ENCODE results near the gene DHH. TPM values are rescaled to one million over a fixed set of nuclear protein-coding genes. Genes with fewer than 3 reads are reported as not detected.

Gene DHH
- polyA plus RNA-seq, 2 of the 4 experiments (the other 2 are of a cell fraction): not detected

DNA sequence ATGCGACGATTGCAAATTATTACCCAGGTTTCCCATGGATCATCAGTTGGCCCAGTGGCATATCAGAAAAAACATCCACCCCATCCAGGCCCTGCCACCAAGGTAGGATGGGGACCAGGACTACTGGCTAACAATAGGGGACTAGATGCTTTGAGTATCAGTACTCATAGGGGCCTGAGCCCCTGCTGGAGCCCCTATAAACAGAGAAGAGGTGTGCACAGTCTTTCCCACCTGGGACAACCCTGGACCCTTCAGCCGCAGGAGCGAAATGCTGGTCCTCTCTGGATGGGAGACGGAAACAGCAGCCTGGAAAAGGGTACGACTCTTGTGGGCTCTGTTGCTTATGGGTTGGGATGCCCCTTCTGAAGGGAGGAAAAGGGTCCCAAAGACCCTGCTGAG lies 5.7 kb downstream of the DHH start:
- ChIA-PET CTCF (interaction anchor here (0.7 to 6.9 kb wide), 38 partner anchors 10 to 201 kb away, joined by 3 to 172 read pairs (median 5); partner anchors contain the start of genes DDN, LMBR1L, RHEBL1 and TUBA1B), POLR2A (interaction anchor here (1.3 to 2.6 kb wide), 3 partner anchors 19 to 146 kb away, joined by 5 to 26 read pairs (median 6); partner anchors contain the start of genes RHEBL1 and TUBA1B)
- no peak for TF ChIP-seq CHD4 (IDR thresholded peaks at IDR 0.05; ENCODE audit: borderline replicate concordance)
- TF ChIP-seq POLR2A (IDR thresholded peaks at IDR 0.05; ENCODE audit: low read length): no peak
- TF ChIP-seq NFE2L2 (conservative IDR thresholded peaks at IDR 0.05; ENCODE audit: low read length): no peak
- TF ChIP-seq HDAC2 (IDR thresholded peaks at IDR 0.05): no peak
- TF ChIP-seq ZC3H11A (IDR thresholded peaks at IDR 0.05): no peak
- TF ChIP-seq, protein P1, sequence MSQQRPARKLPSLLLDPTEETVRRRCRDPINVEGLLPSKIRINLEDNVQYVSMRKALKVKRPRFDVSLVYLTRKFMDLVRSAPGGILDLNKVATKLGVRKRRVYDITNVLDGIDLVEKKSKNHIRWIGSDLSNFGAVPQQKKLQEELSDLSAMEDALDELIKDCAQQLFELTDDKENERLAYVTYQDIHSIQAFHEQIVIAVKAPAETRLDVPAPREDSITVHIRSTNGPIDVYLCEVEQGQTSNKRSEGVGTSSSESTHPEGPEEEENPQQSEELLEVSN (IDR thresholded peaks at IDR 0.05; ENCODE audit: borderline replicate concordance, low read depth): no peak
- no peak for TF ChIP-seq HOXB13 (CRISPR knock-in tag; IDR thresholded peaks at IDR 0.05; ENCODE audit: low read depth)
- no peak for DNase-seq (ENCODE audit: low read depth in 1 of 2, low spot score in 1 of 2)
- H3K4me1 ChIP-seq: peaks cover 17% of the 10 kb centered on the region; the same call in 2 of the 3 replicates
- H3K9me3 ChIP-seq: no peaks in the 10 kb centered on the region
- no peak for FAIRE-seq
- no peak overlapping the region for H3K4me3 ChIP-seq
- no peak overlapping the region for H3K27ac ChIP-seq
- ATAC-seq: no peak
- WGBS (ENCODE audit: missing lambda C conversion rate): 70% methylated on average over 6 of the region's 6 CpGs
- peak overlapping the region; percentile 68; the same call in 2 of the 3 replicates for H3K4me2 ChIP-seq

DNA sequence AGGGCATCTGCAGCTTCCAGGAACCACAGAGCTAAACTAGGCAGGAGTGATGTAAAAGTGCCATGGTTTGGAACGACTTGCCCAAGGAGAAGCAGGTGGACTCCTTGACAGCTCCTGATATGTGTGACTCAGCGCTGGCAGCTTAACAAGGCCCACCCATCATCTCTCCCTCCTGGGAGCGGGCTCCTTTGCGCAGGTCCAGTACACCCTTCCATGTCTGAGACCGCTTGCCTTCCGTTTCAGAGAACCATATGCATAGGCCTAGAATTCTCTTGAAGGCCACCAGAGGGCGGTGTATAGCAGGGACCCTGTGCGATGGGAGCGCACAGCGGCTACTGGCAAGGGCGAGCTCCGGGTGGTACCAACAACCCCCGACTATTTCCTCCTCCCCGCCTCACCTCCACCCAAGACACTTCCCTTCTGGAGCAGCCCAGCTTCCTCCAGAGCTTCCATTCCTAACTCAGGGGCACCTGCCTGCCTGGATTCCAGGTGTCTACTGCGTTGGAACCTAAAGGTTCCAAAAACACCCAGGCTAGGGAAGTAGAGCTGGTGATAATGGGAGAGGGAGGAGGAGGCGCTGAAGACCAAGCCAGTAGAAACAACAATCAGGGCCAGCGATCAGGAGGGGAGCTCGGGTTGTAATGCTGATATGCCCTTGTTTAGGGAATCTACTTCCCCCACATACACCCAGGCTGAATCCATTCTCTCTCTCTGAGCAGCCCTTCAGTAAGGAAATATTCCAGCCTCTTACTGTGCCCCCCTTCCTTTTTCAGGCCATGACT lies 6.3 kb downstream of the DHH start:
- ChIA-PET CTCF (interaction anchor here (0.7 to 6.9 kb wide), 46 partner anchors 10 to 309 kb away, joined by 3 to 172 read pairs (median 4); partner anchors contain the start of genes DDN, KMT2D, LMBR1L and RHEBL1), POLR2A (interaction anchor here (0.8 to 2.6 kb wide), 5 partner anchors 18 to 147 kb away, joined by 3 to 26 read pairs (median 5); partner anchors contain the start of genes LMBR1L, RHEBL1 and TUBA1B)
- H3K4me2 ChIP-seq: peak overlapping the region; percentile 68
- DNase-seq (ENCODE audit: low read depth in 1 of 2, low spot score in 1 of 2) (peak; percentile 89 to 96), ATAC-seq (peak; percentile 82 to 90), FAIRE-seq (no peak)
- peaks cover 17% of the 10 kb centered on the region; the same call in 2 of the 3 replicates for H3K4me1 ChIP-seq
- no peak overlapping the region for H3K4me3 ChIP-seq
- TF ChIP-seq, protein P2, sequence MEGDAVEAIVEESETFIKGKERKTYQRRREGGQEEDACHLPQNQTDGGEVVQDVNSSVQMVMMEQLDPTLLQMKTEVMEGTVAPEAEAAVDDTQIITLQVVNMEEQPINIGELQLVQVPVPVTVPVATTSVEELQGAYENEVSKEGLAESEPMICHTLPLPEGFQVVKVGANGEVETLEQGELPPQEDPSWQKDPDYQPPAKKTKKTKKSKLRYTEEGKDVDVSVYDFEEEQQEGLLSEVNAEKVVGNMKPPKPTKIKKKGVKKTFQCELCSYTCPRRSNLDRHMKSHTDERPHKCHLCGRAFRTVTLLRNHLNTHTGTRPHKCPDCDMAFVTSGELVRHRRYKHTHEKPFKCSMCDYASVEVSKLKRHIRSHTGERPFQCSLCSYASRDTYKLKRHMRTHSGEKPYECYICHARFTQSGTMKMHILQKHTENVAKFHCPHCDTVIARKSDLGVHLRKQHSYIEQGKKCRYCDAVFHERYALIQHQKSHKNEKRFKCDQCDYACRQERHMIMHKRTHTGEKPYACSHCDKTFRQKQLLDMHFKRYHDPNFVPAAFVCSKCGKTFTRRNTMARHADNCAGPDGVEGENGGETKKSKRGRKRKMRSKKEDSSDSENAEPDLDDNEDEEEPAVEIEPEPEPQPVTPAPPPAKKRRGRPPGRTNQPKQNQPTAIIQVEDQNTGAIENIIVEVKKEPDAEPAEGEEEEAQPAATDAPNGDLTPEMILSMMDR (IDR thresholded peaks at IDR 0.05): peak; percentile 92
- TF ChIP-seq CBX2 (IDR thresholded peaks at IDR 0.05; ENCODE audit: borderline replicate concordance, low read depth) (no peak), FOSL2 (IDR thresholded peaks at IDR 0.05) (no peak), FOSL2 (CRISPR knock-in tag; IDR thresholded peaks at IDR 0.05) (peak; percentile 36), RAD21 (conservative IDR thresholded peaks at IDR 0.05 in 1 of 2, IDR thresholded peaks at IDR 0.05 in 1 of 2) (peak; percentile 69 to 74), HOXA7 (CRISPR knock-in tag; IDR thresholded peaks at IDR 0.05) (no peak), SMC3 (IDR thresholded peaks at IDR 0.05) (peak; percentile 81), KDM1A (IDR thresholded peaks at IDR 0.05; ENCODE audit: low read depth) (no peak), CHD2 (IDR thresholded peaks at IDR 0.05; ENCODE audit: low read length, partially characterized antibody) (no peak), TP53 (CRISPR knock-in tag; IDR thresholded peaks at IDR 0.05) (no peak), RCOR1 (IDR thresholded peaks at IDR 0.05; ENCODE audit: low read depth, low read length) (no peak)
- TF ChIP-seq, protein P3, sequence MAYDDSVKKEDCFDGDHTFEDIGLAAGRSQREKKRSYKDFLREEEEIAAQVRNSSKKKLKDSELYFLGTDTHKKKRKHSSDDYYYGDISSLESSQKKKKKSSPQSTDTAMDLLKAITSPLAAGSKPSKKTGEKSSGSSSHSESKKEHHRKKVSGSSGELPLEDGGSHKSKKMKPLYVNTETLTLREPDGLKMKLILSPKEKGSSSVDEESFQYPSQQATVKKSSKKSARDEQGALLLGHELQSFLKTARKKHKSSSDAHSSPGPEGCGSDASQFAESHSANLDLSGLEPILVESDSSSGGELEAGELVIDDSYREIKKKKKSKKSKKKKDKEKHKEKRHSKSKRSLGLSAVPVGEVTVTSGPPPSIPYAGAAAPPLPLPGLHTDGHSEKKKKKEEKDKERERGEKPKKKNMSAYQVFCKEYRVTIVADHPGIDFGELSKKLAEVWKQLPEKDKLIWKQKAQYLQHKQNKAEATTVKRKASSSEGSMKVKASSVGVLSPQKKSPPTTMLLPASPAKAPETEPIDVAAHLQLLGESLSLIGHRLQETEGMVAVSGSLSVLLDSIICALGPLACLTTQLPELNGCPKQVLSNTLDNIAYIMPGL (CRISPR knock-in tag; IDR thresholded peaks at IDR 0.05; ENCODE audit: borderline replicate concordance): no peak
- TF ChIP-seq, protein P4, sequence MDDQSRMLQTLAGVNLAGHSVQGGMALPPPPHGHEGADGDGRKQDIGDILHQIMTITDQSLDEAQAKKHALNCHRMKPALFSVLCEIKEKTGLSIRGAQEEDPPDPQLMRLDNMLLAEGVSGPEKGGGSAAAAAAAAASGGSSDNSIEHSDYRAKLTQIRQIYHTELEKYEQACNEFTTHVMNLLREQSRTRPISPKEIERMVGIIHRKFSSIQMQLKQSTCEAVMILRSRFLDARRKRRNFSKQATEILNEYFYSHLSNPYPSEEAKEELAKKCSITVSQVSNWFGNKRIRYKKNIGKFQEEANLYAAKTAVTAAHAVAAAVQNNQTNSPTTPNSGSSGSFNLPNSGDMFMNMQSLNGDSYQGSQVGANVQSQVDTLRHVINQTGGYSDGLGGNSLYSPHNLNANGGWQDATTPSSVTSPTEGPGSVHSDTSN (IDR thresholded peaks at IDR 0.05): no peak
- TF ChIP-seq, protein P5, sequence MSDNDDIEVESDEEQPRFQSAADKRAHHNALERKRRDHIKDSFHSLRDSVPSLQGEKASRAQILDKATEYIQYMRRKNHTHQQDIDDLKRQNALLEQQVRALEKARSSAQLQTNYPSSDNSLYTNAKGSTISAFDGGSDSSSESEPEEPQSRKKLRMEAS (IDR thresholded peaks at IDR 0.05): peak; percentile 51
- TF ChIP-seq, protein P6, sequence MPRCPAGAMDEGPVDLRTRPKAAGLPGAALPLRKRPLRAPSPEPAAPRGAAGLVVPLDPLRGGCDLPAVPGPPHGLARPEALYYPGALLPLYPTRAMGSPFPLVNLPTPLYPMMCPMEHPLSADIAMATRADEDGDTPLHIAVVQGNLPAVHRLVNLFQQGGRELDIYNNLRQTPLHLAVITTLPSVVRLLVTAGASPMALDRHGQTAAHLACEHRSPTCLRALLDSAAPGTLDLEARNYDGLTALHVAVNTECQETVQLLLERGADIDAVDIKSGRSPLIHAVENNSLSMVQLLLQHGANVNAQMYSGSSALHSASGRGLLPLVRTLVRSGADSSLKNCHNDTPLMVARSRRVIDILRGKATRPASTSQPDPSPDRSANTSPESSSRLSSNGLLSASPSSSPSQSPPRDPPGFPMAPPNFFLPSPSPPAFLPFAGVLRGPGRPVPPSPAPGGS (IDR thresholded peaks at IDR 0.05): no peak
- no peaks in the 10 kb centered on the region for H3K9me3 ChIP-seq
- 2% methylated on average over 18 of the region's 18 CpGs for WGBS (ENCODE audit: missing lambda C conversion rate)
- H3K27ac ChIP-seq: peak overlapping the region in 1 of 2 experiments; percentile 64; a peak in 3 of 6 replicates
